ENCODE measurements around the gene IL32.
"Not testable (repeated sequence)": the region's sequence is repeated elsewhere in the genome, so short reads cannot be mapped to it uniquely, and the experiment has no call there.

Gene IL32

GRCh38 chr16:3072148-3072547, 6.7 kb downstream of the IL32 start:
- H3K27ac ChIP-seq (ENCODE audit: extremely low read depth, low read depth, low read length); POLR2A ChIA-PET; H3K36me3 ChIP-seq (ENCODE audit: control insufficient read depth in 2 of 2, insufficient read depth in 1 of 2, low read length in 2 of 2); H3K9me3 ChIP-seq (ENCODE audit: control insufficient read depth, insufficient read depth, low read depth, low read length); H3K4me1 ChIP-seq (ENCODE audit: control insufficient read depth, insufficient read depth, low read length); H3K4me3 ChIP-seq (ENCODE audit: low read depth, low read length): not testable (repeated sequence)
- CTCF ChIA-PET: interaction anchor here (0.9 kb wide), 1 partner anchor 20 kb away, joined by 3 read pairs; no protein-coding TSS in a partner anchor
- peak; percentile 53; the same call in 1 of the 2 replicates for TF ChIP-seq KLF1 (tag by site-specific recombination; IDR thresholded peaks at IDR 0.05)

GRCh38 chr16:3072576-3073263, 7.3 kb downstream of the IL32 start:
- CTCF ChIA-PET; H3K27ac ChIP-seq (ENCODE audit: extremely low read depth, low read depth, low read length); H3K4me3 ChIP-seq (ENCODE audit: low read depth, low read length); POLR2A ChIA-PET; H3K9me3 ChIP-seq (ENCODE audit: control insufficient read depth, insufficient read depth, low read depth, low read length); H3K4me1 ChIP-seq (ENCODE audit: control insufficient read depth, insufficient read depth, low read length); H3K36me3 ChIP-seq (ENCODE audit: control insufficient read depth in 2 of 2, insufficient read depth in 1 of 2, low read length in 2 of 2): not testable (repeated sequence)

- TF ChIP-seq ZNF274 (IDR thresholded peaks at IDR 0.05; ENCODE audit: low read length): no peak
- no peak for TF ChIP-seq ZNF274 (tag by site-specific recombination; IDR thresholded peaks at IDR 0.05; ENCODE audit: borderline replicate concordance)
- TF ChIP-seq ZNF221 (tag by site-specific recombination; IDR thresholded peaks at IDR 0.05; ENCODE audit: borderline replicate concordance): no peak
- TF ChIP-seq ZXDB (tag by site-specific recombination; IDR thresholded peaks at IDR 0.05): no peak
- TF ChIP-seq ZNF24 (tag by site-specific recombination; IDR thresholded peaks at IDR 0.05): no peak
- no peak for TF ChIP-seq ZNF510 (tag by site-specific recombination; IDR thresholded peaks at IDR 0.05; ENCODE audit: insufficient replicate concordance)
- no peak for TF ChIP-seq PRDM10 (tag by site-specific recombination; IDR thresholded peaks at IDR 0.05)
- TF ChIP-seq OVOL3 (tag by site-specific recombination; IDR thresholded peaks at IDR 0.05): no peak
- no peak for TF ChIP-seq BCL11A (tag by site-specific recombination; IDR thresholded peaks at IDR 0.05; ENCODE audit: low read depth)
- TF ChIP-seq KLF9 (tag by site-specific recombination; IDR thresholded peaks at IDR 0.05; ENCODE audit: low read depth): no peak
- TF ChIP-seq ZSCAN23 (tag by site-specific recombination; IDR thresholded peaks at IDR 0.05): no peak
- no peak for TF ChIP-seq ZNF623 (tag by site-specific recombination; IDR thresholded peaks at IDR 0.05)
- TF ChIP-seq ZNF600 (tag by site-specific recombination; IDR thresholded peaks at IDR 0.05): no peak
- no peak for TF ChIP-seq ZNF560 (tag by site-specific recombination; IDR thresholded peaks at IDR 0.05; ENCODE audit: borderline replicate concordance)
- TF ChIP-seq GLIS1 (tag by site-specific recombination; IDR thresholded peaks at IDR 0.05): no peak
- no peak for TF ChIP-seq ZNF366 (tag by site-specific recombination; conservative IDR thresholded peaks at IDR 0.05)
- POLR2A ChIA-PET: no interaction called here
- no peaks in the 10 kb centered on the region for H3K9me3 ChIP-seq (ENCODE audit: control insufficient read depth, insufficient read depth, low read depth, low read length)
- H3K4me3 ChIP-seq (ENCODE audit: low read depth, low read length): no peak overlapping the region
- H3K4me1 ChIP-seq (ENCODE audit: control insufficient read depth, insufficient read depth, low read length): no peaks in the 10 kb centered on the region
- CTCF ChIA-PET: no interaction called here
- H3K27ac ChIP-seq (ENCODE audit: extremely low read depth, low read depth, low read length): no peak overlapping the region
- H3K36me3 ChIP-seq (ENCODE audit: control insufficient read depth in 2 of 2, insufficient read depth in 1 of 2, low read length in 2 of 2): no peaks in the 10 kb centered on the region
Observed at GRCh38 chr16:3073448-3073847, 8.0 kb downstream of the IL32 start.

Measured in HEK293 (cell line).